SK-N-SH treated with all-trans-retinoic acid at 6 μM for 48 hours (cell line): ENCODE data around the gene BRAP.
A peak's percentile ranks its signal among the peaks of the same experiment; 100 is the strongest.
"Not testable (repeated sequence)": the region's sequence is repeated elsewhere in the genome, so short reads cannot be mapped to it uniquely, and the experiment has no call there.

Source experiments
- ATAC-seq: fragments of 200-7000 bp; cut with Tn5 transposase; 3 replicates; pipeline ENCODE4 v1.9.1; 2020; ENCODE audit warnings: mild to moderate bottlenecking, moderate library complexity
- CSDC2 ChIP-seq: fragments of 250-450 bp; sonication (Bioruptor Pico); IDR thresholded peaks from 2 replicates; pipeline ENCODE4 v1.5.0; 2020; ENCODE audit warnings: mild to moderate bottlenecking, moderate library complexity
- CSRNP3 ChIP-seq: fragments of 250-450 bp; sonication (Bioruptor Pico); IDR thresholded peaks from 2 replicates; pipeline ENCODE4 v1.5.1; 2021; ENCODE audit warnings: mild to moderate bottlenecking, moderate library complexity
- GLIS3 ChIP-seq: fragments of 250-450 bp; sonication (Bioruptor Pico); IDR thresholded peaks from 2 replicates; pipeline ENCODE4 v1.5.0; 2020; ENCODE audit warnings: mild to moderate bottlenecking, moderate library complexity
- PATZ1 ChIP-seq: fragments of 250-450 bp; sonication (Bioruptor Pico); IDR thresholded peaks from 2 replicates; pipeline ENCODE4 v1.8.0; 2020; ENCODE audit warnings: mild to moderate bottlenecking, moderate library complexity, borderline replicate concordance
- POU6F1 ChIP-seq: fragments of 250-450 bp; sonication (Bioruptor Pico); IDR thresholded peaks from 2 replicates; pipeline ENCODE4 v1.8.0; 2021; ENCODE audit warnings: low read depth, mild to moderate bottlenecking, moderate library complexity, borderline replicate concordance
- PPARA ChIP-seq: fragments of 250-450 bp; sonication (Bioruptor Pico); IDR thresholded peaks from 2 replicates; pipeline ENCODE4 v1.5.0; 2020; ENCODE audit warnings: mild to moderate bottlenecking, borderline replicate concordance
- RARB ChIP-seq: fragments of 250-450 bp; sonication (Bioruptor Pico); IDR thresholded peaks from 2 replicates; pipeline ENCODE4 v1.8.0; 2021; ENCODE audit warnings: mild to moderate bottlenecking, moderate library complexity
- TCF4 ChIP-seq: fragments of 250-450 bp; sonication (Bioruptor Pico); IDR thresholded peaks from 2 replicates; pipeline ENCODE4 v1.8.0; 2021; ENCODE audit warnings: mild to moderate bottlenecking, moderate library complexity, borderline replicate concordance
- TOX ChIP-seq: fragments of 250-450 bp; sonication (Bioruptor Pico); IDR thresholded peaks from 2 replicates; pipeline ENCODE4 v1.8.0; 2021; ENCODE audit warnings: mild to moderate bottlenecking, moderate library complexity, borderline replicate concordance
- TSHZ2 ChIP-seq: fragments of 250-450 bp; sonication (Bioruptor Pico); IDR thresholded peaks from 2 replicates; pipeline ENCODE4 v1.5.0; 2020; ENCODE audit warnings: mild to moderate bottlenecking, moderate library complexity
- ZFP3 ChIP-seq: fragments of 250-450 bp; sonication (Bioruptor Pico); IDR thresholded peaks from 2 replicates; pipeline ENCODE4 v1.5.0; 2020; ENCODE audit warnings: mild to moderate bottlenecking, moderate library complexity
- ZFP30 ChIP-seq: fragments of 450-650 bp; formaldehyde crosslinking; IDR thresholded peaks from 2 replicates; pipeline ENCODE4 v1.5.0; 2022; ENCODE audit warnings: mild to moderate bottlenecking, moderate library complexity
- ZNF565 ChIP-seq: fragments of 450-650 bp; formaldehyde crosslinking; conservative IDR thresholded peaks from 2 replicates; pipeline ENCODE4 v1.5.0; 2020; ENCODE audit warnings: low read depth, mild to moderate bottlenecking, moderate library complexity
- ZNF70 ChIP-seq: fragments of 450-650 bp; formaldehyde crosslinking; IDR thresholded peaks from 2 replicates; pipeline ENCODE4 v1.5.0; 2020; ENCODE audit warnings: mild to moderate bottlenecking, moderate library complexity
- ZNF8 ChIP-seq: fragments of 450-650 bp; formaldehyde crosslinking; IDR thresholded peaks from 2 replicates; pipeline ENCODE4 v1.5.0; 2020; ENCODE audit warnings: mild to moderate bottlenecking, moderate library complexity

Gene BRAP

GRCh38 chr12:111653596-111653995, 32.2 kb downstream of the BRAP start (continued):
- TF ChIP-seq RARB (CRISPR knock-in tag) = no peak

GRCh38 chr12:111652530-111652929, 33.2 kb downstream of the BRAP start:
- ATAC-seq = not testable (repeated sequence)

GRCh38 chr12:111650912-111651311, 34.8 kb downstream of the BRAP start:
- TF ChIP-seq PATZ1 (CRISPR knock-in tag) = no peak
- no peak for TF ChIP-seq ZNF70 (CRISPR knock-in tag)
- no peak for TF ChIP-seq CSDC2 (CRISPR knock-in tag)
- TF ChIP-seq ZNF8 (CRISPR knock-in tag) = no peak
- no peak for TF ChIP-seq RARB (CRISPR knock-in tag)
- no peak for TF ChIP-seq GLIS3

GRCh38 chr12:111645433-111645832, 40.3 kb downstream of the BRAP start:
- TF ChIP-seq CSRNP3 (CRISPR knock-in tag) = no peak
- no peak for TF ChIP-seq ZNF70 (CRISPR knock-in tag)
- TF ChIP-seq ZFP3 = no peak
- no peak for TF ChIP-seq ZNF565
- TF ChIP-seq TOX (CRISPR knock-in tag) = no peak
- no peak for TF ChIP-seq PPARA (CRISPR knock-in tag)
- TF ChIP-seq, all 23 proteins: peak for 0
- no peak for ATAC-seq

More at GRCh38 chr12:111650912-111651311, 34.8 kb downstream of the BRAP start:
- no peak for ATAC-seq

GRCh38 chr12:111643427-111643826, 42.3 kb downstream of the BRAP start:
- TF ChIP-seq TCF4 (CRISPR knock-in tag) = no peak
- 0 out of 2 replicates have a peak, but pooled peaks have one; percentile 24 for TF ChIP-seq TSHZ2 (CRISPR knock-in tag)
- no peak for ATAC-seq

GRCh38 chr12:111642681-111643426, 42.9 kb downstream of the BRAP start:
- no peak for ATAC-seq
- TF ChIP-seq POU6F1 (CRISPR knock-in tag) (no peak), ZFP30 (CRISPR knock-in tag) (no peak), TSHZ2 (CRISPR knock-in tag) (no peak)
- TF ChIP-seq, all 23 proteins: peak for 0
